ENCODE results near the gene TMEM145.
"Not testable (repeated sequence)": the region's sequence is repeated elsewhere in the genome, so short reads cannot be mapped to it uniquely, and the experiment has no call there.

TMEM145 gene

DNA sequence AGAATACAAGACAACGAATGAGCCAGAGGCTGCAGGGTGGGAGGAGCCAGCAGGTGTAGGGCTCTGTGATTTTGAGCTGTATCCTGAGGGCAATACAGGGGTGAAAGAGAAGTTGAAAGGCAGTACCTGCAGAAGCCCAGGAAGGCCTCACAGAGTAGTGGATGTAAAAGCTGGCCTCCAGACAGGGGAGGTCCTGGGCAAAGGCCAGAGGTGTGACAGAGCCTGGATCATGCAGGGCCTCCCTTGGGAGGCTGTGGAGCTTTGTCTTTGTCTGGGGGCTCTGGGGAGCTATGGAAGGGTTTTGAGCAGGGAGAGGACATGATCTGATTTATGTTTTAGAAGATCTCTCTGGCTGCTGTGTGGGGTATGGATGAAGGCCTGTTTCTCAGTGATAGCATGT is 15.0 kb downstream of the TMEM145 start:
- Histone ChIP-seq H2AFZ (ENCODE audit: low read length) (no peak overlapping the region), H3K9ac (ENCODE audit: low read depth, low read length, poor library complexity, severe bottlenecking) (peak overlapping the region; percentile 89), H3K9me3 (ENCODE audit: insufficient read depth, low read depth, low read length) (no peaks in the 10 kb centered on the region), H3K4me2 (ENCODE audit: low read depth, low read length, poor library complexity, severe bottlenecking) (peak overlapping the region; percentile 92), H3K27me3 (ENCODE audit: insufficient read depth, low read length, poor library complexity, severe bottlenecking) (no peaks in the 10 kb centered on the region), H3K4me1 (ENCODE audit: insufficient read depth, low read length, poor library complexity, severe bottlenecking) (peaks cover 30% of the 10 kb centered on the region), H3K36me3 (ENCODE audit: insufficient read depth, low read length) (no peaks in the 10 kb centered on the region), H3K4me3 (ENCODE audit: low read length, poor library complexity, severe bottlenecking) (peak overlapping the region; percentile 85), H3F3A (ENCODE audit: low read depth) (no peaks in the 10 kb centered on the region), H3K79me2 (ENCODE audit: insufficient read depth, low read length) (peaks cover 47% of the 10 kb centered on the region), H4K20me1 (ENCODE audit: insufficient read depth, low read length, poor library complexity, severe bottlenecking) (peaks cover 17% of the 10 kb centered on the region), H3K9me2 (replicated peaks; ENCODE audit: low read depth, low read length) (no peaks in the 10 kb centered on the region)
- TF ChIP-seq, protein P1, sequence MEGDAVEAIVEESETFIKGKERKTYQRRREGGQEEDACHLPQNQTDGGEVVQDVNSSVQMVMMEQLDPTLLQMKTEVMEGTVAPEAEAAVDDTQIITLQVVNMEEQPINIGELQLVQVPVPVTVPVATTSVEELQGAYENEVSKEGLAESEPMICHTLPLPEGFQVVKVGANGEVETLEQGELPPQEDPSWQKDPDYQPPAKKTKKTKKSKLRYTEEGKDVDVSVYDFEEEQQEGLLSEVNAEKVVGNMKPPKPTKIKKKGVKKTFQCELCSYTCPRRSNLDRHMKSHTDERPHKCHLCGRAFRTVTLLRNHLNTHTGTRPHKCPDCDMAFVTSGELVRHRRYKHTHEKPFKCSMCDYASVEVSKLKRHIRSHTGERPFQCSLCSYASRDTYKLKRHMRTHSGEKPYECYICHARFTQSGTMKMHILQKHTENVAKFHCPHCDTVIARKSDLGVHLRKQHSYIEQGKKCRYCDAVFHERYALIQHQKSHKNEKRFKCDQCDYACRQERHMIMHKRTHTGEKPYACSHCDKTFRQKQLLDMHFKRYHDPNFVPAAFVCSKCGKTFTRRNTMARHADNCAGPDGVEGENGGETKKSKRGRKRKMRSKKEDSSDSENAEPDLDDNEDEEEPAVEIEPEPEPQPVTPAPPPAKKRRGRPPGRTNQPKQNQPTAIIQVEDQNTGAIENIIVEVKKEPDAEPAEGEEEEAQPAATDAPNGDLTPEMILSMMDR (conservative IDR thresholded peaks at IDR 0.05; ENCODE audit: low read length), result no peak
- no peak for TF ChIP-seq EZH2phosphoT487 (IDR thresholded peaks at IDR 0.05; ENCODE audit: borderline replicate concordance)

DNA sequence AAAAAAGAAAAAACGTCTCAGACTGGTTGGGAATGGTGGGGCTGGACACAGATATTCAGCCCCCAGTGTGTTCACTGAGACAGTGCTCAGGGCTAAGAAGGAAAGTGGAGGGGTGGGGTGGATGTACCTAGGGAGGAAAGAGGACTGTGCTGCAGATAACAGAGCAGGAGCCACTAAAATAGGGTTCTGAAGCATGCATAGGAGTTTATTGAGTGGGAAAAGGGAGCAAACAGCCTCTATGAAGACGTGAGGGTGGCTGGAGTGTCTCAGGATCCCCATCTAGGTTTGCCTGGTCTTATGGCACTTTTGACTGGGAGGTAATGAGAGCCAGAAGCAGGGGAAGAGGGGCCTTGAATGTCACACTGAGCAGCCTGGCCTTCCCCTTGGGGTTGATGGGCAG is 15.7 kb downstream of the TMEM145 start:
- H2AFZ ChIP-seq (ENCODE audit: low read length), result no peak overlapping the region
- peaks cover 17% of the 10 kb centered on the region for H4K20me1 ChIP-seq (ENCODE audit: insufficient read depth, low read length, poor library complexity, severe bottlenecking)
- H3K9me3 ChIP-seq (ENCODE audit: insufficient read depth, low read depth, low read length), result no peaks in the 10 kb centered on the region
- peak overlapping the region; percentile 92 for H3K4me2 ChIP-seq (ENCODE audit: low read depth, low read length, poor library complexity, severe bottlenecking)
- H3K4me3 ChIP-seq (ENCODE audit: low read length, poor library complexity, severe bottlenecking), result peak overlapping the region; percentile 85
- H3K79me2 ChIP-seq (ENCODE audit: insufficient read depth, low read length), result peaks cover 47% of the 10 kb centered on the region
- peaks cover 30% of the 10 kb centered on the region for H3K4me1 ChIP-seq (ENCODE audit: insufficient read depth, low read length, poor library complexity, severe bottlenecking)
- no peaks in the 10 kb centered on the region for H3F3A ChIP-seq (ENCODE audit: low read depth)
- peak overlapping the region; percentile 89 for H3K9ac ChIP-seq (ENCODE audit: low read depth, low read length, poor library complexity, severe bottlenecking)
- no peak for TF ChIP-seq EZH2phosphoT487 (IDR thresholded peaks at IDR 0.05; ENCODE audit: borderline replicate concordance)
- TF ChIP-seq, protein P1 (conservative IDR thresholded peaks at IDR 0.05; ENCODE audit: low read length), result no peak
- no peaks in the 10 kb centered on the region for H3K36me3 ChIP-seq (ENCODE audit: insufficient read depth, low read length)
- no peaks in the 10 kb centered on the region for H3K27me3 ChIP-seq (ENCODE audit: insufficient read depth, low read length, poor library complexity, severe bottlenecking)
- no peaks in the 10 kb centered on the region for H3K9me2 ChIP-seq (replicated peaks; ENCODE audit: low read depth, low read length)

DNA sequence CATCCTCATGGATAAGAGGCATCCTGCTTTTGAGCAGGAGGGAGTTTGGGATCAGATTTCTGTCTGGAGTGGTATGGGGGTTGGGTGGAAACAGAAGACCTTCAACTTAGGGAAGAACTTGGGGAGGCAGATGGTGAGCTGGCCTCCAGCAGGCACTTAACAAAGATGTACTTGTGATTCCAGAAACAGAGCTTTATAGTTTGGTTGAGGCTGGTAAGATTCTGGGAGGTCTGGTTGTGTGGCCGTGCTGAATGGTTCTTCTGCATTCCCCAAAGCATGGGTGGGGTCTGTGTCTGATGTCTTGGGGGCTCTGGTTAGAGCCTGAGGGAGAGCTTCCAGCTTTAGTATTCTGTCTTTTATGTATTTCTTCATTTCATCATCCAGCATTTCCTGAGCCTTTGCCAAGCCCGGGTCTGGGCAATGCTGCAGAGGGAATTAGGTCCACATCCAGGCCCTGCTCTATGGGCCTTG is 17.2 kb downstream of the TMEM145 start:
- Histone ChIP-seq H3K4me2 (ENCODE audit: low read depth, low read length, poor library complexity, severe bottlenecking) (peak overlapping the region; percentile 11), H3K79me2 (ENCODE audit: insufficient read depth, low read length) (peaks cover 47% of the 10 kb centered on the region), H3K9ac (ENCODE audit: low read depth, low read length, poor library complexity, severe bottlenecking) (peak overlapping the region; percentile 25), H3K36me3 (ENCODE audit: insufficient read depth, low read length) (no peaks in the 10 kb centered on the region), H3K9me2 (replicated peaks; ENCODE audit: low read depth, low read length) (no peaks in the 10 kb centered on the region), H3F3A (ENCODE audit: low read depth) (no peaks in the 10 kb centered on the region), H3K4me3 (ENCODE audit: low read length, poor library complexity, severe bottlenecking) (no peak overlapping the region), H3K4me1 (ENCODE audit: insufficient read depth, low read length, poor library complexity, severe bottlenecking) (peaks cover 30% of the 10 kb centered on the region), H3K9me3 (ENCODE audit: insufficient read depth, low read depth, low read length) (no peaks in the 10 kb centered on the region), H3K27me3 (ENCODE audit: insufficient read depth, low read length, poor library complexity, severe bottlenecking) (no peaks in the 10 kb centered on the region), H2AFZ (ENCODE audit: low read length) (no peak overlapping the region), H4K20me1 (ENCODE audit: insufficient read depth, low read length, poor library complexity, severe bottlenecking) (peaks cover 17% of the 10 kb centered on the region)
- TF ChIP-seq EZH2phosphoT487 (IDR thresholded peaks at IDR 0.05; ENCODE audit: borderline replicate concordance), result no peak
- TF ChIP-seq, protein P1 (conservative IDR thresholded peaks at IDR 0.05; ENCODE audit: low read length), result no peak

DNA sequence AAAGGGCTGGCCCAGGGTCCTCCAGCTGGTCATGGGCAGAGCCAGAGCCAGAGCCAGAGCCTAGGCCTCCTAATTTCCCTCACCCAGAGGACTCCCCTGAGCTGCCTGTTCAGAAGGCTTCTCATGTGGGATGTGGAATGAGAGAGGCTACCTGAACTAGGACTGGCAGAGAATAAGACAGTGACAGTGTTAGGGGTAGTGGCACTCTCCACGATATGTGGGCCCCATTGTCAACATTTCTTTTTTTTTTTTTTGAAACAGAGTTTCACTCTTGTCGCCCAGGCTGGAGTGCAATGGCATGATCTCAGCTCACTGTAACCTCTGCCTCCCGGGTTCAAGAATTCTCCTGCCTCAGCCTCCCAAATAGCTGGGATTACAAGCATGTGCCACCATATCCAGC is 18.2 kb downstream of the TMEM145 start:
- Histone ChIP-seq H3K4me1 (ENCODE audit: insufficient read depth, low read length, poor library complexity, severe bottlenecking) (peaks cover 30% of the 10 kb centered on the region), H4K20me1 (ENCODE audit: insufficient read depth, low read length, poor library complexity, severe bottlenecking) (peaks cover 14% of the 10 kb centered on the region), H3K79me2 (ENCODE audit: insufficient read depth, low read length) (peaks cover 39% of the 10 kb centered on the region), H3K4me2 (ENCODE audit: low read depth, low read length, poor library complexity, severe bottlenecking) (peak overlapping the region; percentile 11)
- H3K9me3 ChIP-seq (ENCODE audit: insufficient read depth, low read depth, low read length); H3K9me2 ChIP-seq (replicated peaks; ENCODE audit: low read depth, low read length); H3K27me3 ChIP-seq (ENCODE audit: insufficient read depth, low read length, poor library complexity, severe bottlenecking); H3F3A ChIP-seq (ENCODE audit: low read depth); H3K4me3 ChIP-seq (ENCODE audit: low read length, poor library complexity, severe bottlenecking); H3K36me3 ChIP-seq (ENCODE audit: insufficient read depth, low read length); H2AFZ ChIP-seq (ENCODE audit: low read length); H3K9ac ChIP-seq (ENCODE audit: low read depth, low read length, poor library complexity, severe bottlenecking): not testable (repeated sequence)

Data from Loucy (cell line).